ENCODE results near the gene ZBTB7C. TPM values are rescaled to one million over a fixed set of nuclear protein-coding genes. Genes with fewer than 3 reads are reported as not detected.

The ZBTB7C gene
- polyA plus RNA-seq, 1 of the 3 experiments (the other 2 are of a cell fraction): 0.05 TPM

GRCh38 chr18:48326901-48327675 is 82.1 kb downstream of the ZBTB7C start:
- Histone ChIP-seq H3K27me3 (ENCODE audit: insufficient read depth) (no peaks in the 10 kb centered on the region), H3K4me1 (ENCODE audit: control insufficient read depth in 1 of 2, insufficient read depth in 2 of 2, low read depth in 1 of 2, low read length in 1 of 2) (peaks cover 21 to 33% of the 10 kb centered on the region in 2 experiments), H3F3A (replicated peaks; ENCODE audit: insufficient read depth) (peaks cover 11% of the 10 kb centered on the region), H3K27ac (ENCODE audit: low read depth in 2 of 2, low read length in 1 of 2) (peak overlapping the region in 1 of 2 experiments; percentile 41; a peak in 3 of 4 replicates), H3K9me3 (no peaks in the 10 kb centered on the region), H3K4me3 (ENCODE audit: low read depth in 2 of 2, low read length in 1 of 2) (no peak overlapping the region), H3K4me2 (no peak overlapping the region), H3K9me2 (no peaks in the 10 kb centered on the region), H2AFZ (ENCODE audit: low read depth) (peak overlapping the region; percentile 14; the same call in 1 of the 2 replicates), H3K9ac (no peak overlapping the region; the same call in 1 of the 2 replicates), H3K79me2 (ENCODE audit: insufficient read depth) (no peaks in the 10 kb centered on the region), H3K36me3 (replicated peaks in 1 of 2; ENCODE audit: control insufficient read depth in 1 of 2, insufficient read depth in 2 of 2, low read length in 1 of 2) (no peaks in the 10 kb centered on the region), H4K20me1 (ENCODE audit: insufficient read depth) (no peaks in the 10 kb centered on the region)
- POLR2A ChIA-PET: no interaction called here
- 56% methylated on average over 11 of the region's 11 CpGs for WGBS (ENCODE audit: low lambda C conversion rate)
- TF ChIP-seq TCF12 (IDR thresholded peaks at IDR 0.05) (0 out of 2 replicates have a peak, but pooled peaks have one; percentile 10), EZH2phosphoT487 (IDR thresholded peaks at IDR 0.05; ENCODE audit: borderline replicate concordance, low read depth) (no peak), JUND (IDR thresholded peaks at IDR 0.05) (peak; percentile 50), FOSL2 (IDR thresholded peaks at IDR 0.05; ENCODE audit: borderline replicate concordance, low read depth) (peak; percentile 67)
- no peak for DNase-seq
- CTCF ChIA-PET: interaction anchor here (0.6 kb wide), 1 partner anchor 254 kb away, joined by 3 read pairs; no protein-coding TSS in a partner anchor

- ChIA-PET POLR2A (no interaction called here), CTCF (interaction anchor here (0.7 to 1.6 kb wide), 8 partner anchors 30 to 122 kb away, joined by 3 to 5 read pairs (median 4); no protein-coding TSS in a partner anchor)
- Histone ChIP-seq H3K9ac (no peak overlapping the region), H4K20me1 (ENCODE audit: insufficient read depth) (no peaks in the 10 kb centered on the region), H2AFZ (ENCODE audit: low read depth) (0 out of 2 replicates have a peak overlapping the region, but pooled peaks have one; percentile 52), H3K27ac (ENCODE audit: low read depth in 2 of 2, low read length in 1 of 2) (peak overlapping the region in 1 of 2 experiments; percentile 79; a peak in 2 of 4 replicates), H3K27me3 (ENCODE audit: insufficient read depth) (no peaks in the 10 kb centered on the region), H3K36me3 (replicated peaks in 1 of 2; ENCODE audit: control insufficient read depth in 1 of 2, insufficient read depth in 2 of 2, low read length in 1 of 2) (no peaks in the 10 kb centered on the region), H3F3A (replicated peaks; ENCODE audit: insufficient read depth) (peaks cover 11% of the 10 kb centered on the region), H3K4me1 (ENCODE audit: control insufficient read depth in 1 of 2, insufficient read depth in 2 of 2, low read depth in 1 of 2, low read length in 1 of 2) (peaks cover 21 to 48% of the 10 kb centered on the region in 2 experiments), H3K9me2 (no peaks in the 10 kb centered on the region), H3K9me3 (no peaks in the 10 kb centered on the region), H3K79me2 (ENCODE audit: insufficient read depth) (no peaks in the 10 kb centered on the region), H3K4me3 (ENCODE audit: low read depth in 2 of 2, low read length in 1 of 2) (no peak overlapping the region), H3K4me2 (no peak overlapping the region)
- DNase-seq: peak; percentile 44
- WGBS (ENCODE audit: low lambda C conversion rate): 22% methylated on average over 1 of the region's 1 CpG
- TF ChIP-seq FOXJ3 (CRISPR knock-in tag; IDR thresholded peaks at IDR 0.05) (no peak), USF1 (IDR thresholded peaks at IDR 0.05; ENCODE audit: borderline replicate concordance, low read depth) (no peak), POLR2AphosphoS5 (IDR thresholded peaks at IDR 0.05; ENCODE audit: low read depth, low read length) (no peak), RCOR1 (IDR thresholded peaks at IDR 0.05; ENCODE audit: low read length) (peak; percentile 53), REST (IDR thresholded peaks at IDR 0.05; ENCODE audit: low read depth, low read length) (no peak), RXRA (IDR thresholded peaks at IDR 0.05; ENCODE audit: borderline replicate concordance, low read depth) (no peak), EP300 (IDR thresholded peaks at IDR 0.05; ENCODE audit: borderline replicate concordance in 1 of 2, low read depth in 1 of 2, low read length in 1 of 2) (peak in 1 of 2 experiments; percentile 71; a peak in 1 of 4 replicates), ELF1 (IDR thresholded peaks at IDR 0.05) (no peak), ZBTB33 (IDR thresholded peaks at IDR 0.05; ENCODE audit: borderline replicate concordance, low read depth) (no peak), TEAD4 (IDR thresholded peaks at IDR 0.05; ENCODE audit: borderline replicate concordance, insufficient read depth) (no peak), JUND (IDR thresholded peaks at IDR 0.05) (no peak), IRF3 (IDR thresholded peaks at IDR 0.05; ENCODE audit: low read depth, low read length) (no peak), GABPA (IDR thresholded peaks at IDR 0.05; ENCODE audit: low read depth) (no peak), NRF1 (IDR thresholded peaks at IDR 0.05; ENCODE audit: low read depth, low read length) (no peak), MXI1 (IDR thresholded peaks at IDR 0.05; ENCODE audit: low read depth, low read length) (peak; percentile 58; the same call in 1 of the 2 replicates), TCF12 (IDR thresholded peaks at IDR 0.05) (peak; percentile 50)
Measured at GRCh38 chr18:48325115-48325665, 84.0 kb downstream of the ZBTB7C start.

All from SK-N-SH (cell line).